Neuronal stem cell (in vitro differentiated cells): ENCODE results near the gene FMN2.

Experiments used
- DNase-seq: peaks from one replicate; pipeline ENCODE4 v3.0.0-alpha.2; 2013; ENCODE audit warnings: low spot score
- H2AFZ ChIP-seq: one replicate; pipeline ENCODE4 v1.6.1; 2013; ENCODE audit warnings: mild to moderate bottlenecking, low read length, inconsistent platforms
- H2AK5ac ChIP-seq: 2 replicates; pipeline ENCODE4 v1.6.1; 2013; ENCODE audit warnings: low read depth, mild to moderate bottlenecking, inconsistent platforms, low read length, moderate library complexity, mixed read lengths
- H2BK120ac ChIP-seq: 2 replicates; pipeline ENCODE4 v1.6.1; 2013; ENCODE audit warnings: low read depth, mild to moderate bottlenecking, inconsistent platforms, low read length, moderate library complexity, mixed read lengths
- H2BK12ac ChIP-seq: one replicate; pipeline ENCODE4 v1.6.1; 2013; ENCODE audit warnings: low read length, inconsistent platforms
- H2BK15ac ChIP-seq: 2 replicates; pipeline ENCODE4 v1.6.1; 2013; ENCODE audit warnings: mild to moderate bottlenecking, low read length, inconsistent platforms, mixed read lengths
- H2BK5ac ChIP-seq: one replicate; pipeline ENCODE4 v1.6.1; 2013; ENCODE audit warnings: inconsistent platforms, mild to moderate bottlenecking, low read length, moderate library complexity
- H3K14ac ChIP-seq: one replicate; pipeline ENCODE4 v1.6.1; 2013; ENCODE audit warnings: low read length, inconsistent platforms
- H3K18ac ChIP-seq: 2 replicates; pipeline ENCODE4 v1.6.1; 2013; ENCODE audit warnings: low read length, inconsistent platforms
- H3K23ac ChIP-seq: 2 replicates; pipeline ENCODE4 v1.6.1; 2013; ENCODE audit warnings: low read depth, mild to moderate bottlenecking, mixed read lengths, low read length, inconsistent platforms; ENCODE audit not compliant: poor library complexity
- H3K27ac ChIP-seq: replicated peaks from 3 replicates; pipeline ENCODE4 v1.5.1; 2013; ENCODE audit warnings: low read length, inconsistent platforms
- H3K27me3 ChIP-seq, 3 experiments: 2 replicates each; pipeline ENCODE4 v1.6.1; 2013; ENCODE audit warnings: low read length in 3 of 3, mild to moderate bottlenecking in 2 of 3, inconsistent platforms in 1 of 3, low read depth in 1 of 3, mixed read lengths in 1 of 3, moderate library complexity in 1 of 3; ENCODE audit not compliant: control insufficient read depth in 3 of 3, insufficient read depth in 3 of 3
- H3K36me3 ChIP-seq, 2 donors: replicated peaks in 1 of 2; 2 replicates each; pipeline ENCODE4 v1.6.1; 2013; ENCODE audit warnings: low read length in 2 of 2; ENCODE audit not compliant: control insufficient read depth in 2 of 2, insufficient read depth in 2 of 2
- H3K4ac ChIP-seq: 2 replicates; pipeline ENCODE4 v1.6.1; 2013; ENCODE audit warnings: inconsistent platforms, mild to moderate bottlenecking, low read length, moderate library complexity
- H3K4me1 ChIP-seq, 2 donors: 1 replicate in 1 of 2; 2 replicates in 1 of 2; pipeline ENCODE4 v1.6.1; 2013; ENCODE audit warnings: low read length in 2 of 2, low read depth in 1 of 2; ENCODE audit not compliant: control insufficient read depth in 2 of 2, insufficient read depth in 1 of 2
- H3K4me2 ChIP-seq: one replicate; pipeline ENCODE4 v1.6.1; 2013; ENCODE audit warnings: mild to moderate bottlenecking, low read length, inconsistent platforms; ENCODE audit not compliant: insufficient read depth, poor library complexity, severe bottlenecking
- H3K4me3 ChIP-seq, 2 donors: 2 replicates each; pipeline ENCODE4 v1.5.1; 2013; ENCODE audit warnings: low read length in 2 of 2, mild to moderate bottlenecking in 2 of 2, inconsistent platforms in 1 of 2, moderate library complexity in 1 of 2
- H3K79me1 ChIP-seq: one replicate; pipeline ENCODE4 v1.6.1; 2013; ENCODE audit warnings: low read depth, mild to moderate bottlenecking, inconsistent platforms, low read length, moderate library complexity
- H3K9ac ChIP-seq: one replicate; pipeline ENCODE4 v1.6.1; 2013; ENCODE audit warnings: mild to moderate bottlenecking, low read depth, low read length, inconsistent platforms; ENCODE audit not compliant: poor library complexity
- H3K9me3 ChIP-seq, 2 donors: replicated peaks in 1 of 2; 2 replicates each; pipeline versions ENCODE3 to v1.6.1; 2013; ENCODE audit warnings: low read length in 2 of 2, mild to moderate bottlenecking in 2 of 2, inconsistent platforms in 1 of 2, low read depth in 1 of 2, mixed read lengths in 1 of 2, moderate library complexity in 1 of 2; ENCODE audit not compliant: control insufficient read depth in 2 of 2, insufficient read depth in 1 of 2
- H4K8ac ChIP-seq: one replicate; pipeline ENCODE4 v1.6.1; 2013; ENCODE audit warnings: low read depth, mild to moderate bottlenecking, inconsistent platforms, low read length, moderate library complexity
- H4K91ac ChIP-seq: one replicate; pipeline ENCODE4 v1.6.1; 2013; ENCODE audit warnings: low read length, low read depth, mild to moderate bottlenecking, inconsistent platforms; ENCODE audit not compliant: poor library complexity
- WGBS, 2 donors: extraction: QIAGEN DNeasy Blood & Tissue Kit; methylation state at CpG; one replicate each; pipeline ENCODE4 v1.1.7; 2013; ENCODE audit warnings: missing lambda C conversion rate in 2 of 2, mixed read lengths in 1 of 2; ENCODE audit not compliant: insufficient read length in 2 of 2, insufficient replicate concordance in 1 of 2; ENCODE audit errors: extremely low coverage in 2 of 2; 5-methylcytosine and 5-hydroxymethylcytosine counted together

The FMN2 gene

DNA sequence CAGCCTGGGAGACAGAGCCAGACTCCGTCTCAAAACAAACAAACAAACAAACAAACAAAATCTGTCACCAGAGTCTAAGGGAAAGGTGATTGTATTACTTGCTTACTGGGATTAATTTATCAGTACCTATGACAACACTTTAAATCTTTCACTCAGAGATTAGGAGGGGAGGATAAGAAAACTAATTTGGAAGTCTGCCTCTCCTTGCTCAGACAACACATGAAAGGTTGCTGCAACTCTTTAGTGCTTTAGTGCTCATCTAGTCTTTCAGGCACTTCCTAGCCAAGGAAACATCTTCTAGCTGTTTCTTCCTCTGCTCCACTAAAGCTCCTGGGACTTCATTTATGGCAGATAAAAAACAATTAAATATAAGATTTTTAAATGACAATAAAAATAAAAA is 7.3 kb upstream of the FMN2 start:
- no peak overlapping the region for H3K23ac ChIP-seq
- no peaks in the 10 kb centered on the region for H3K9me3 ChIP-seq
- no peak overlapping the region for H2BK5ac ChIP-seq
- H3K27me3 ChIP-seq = no peaks in the 10 kb centered on the region
- H2BK15ac ChIP-seq = no peak overlapping the region
- H2AK5ac ChIP-seq = no peak overlapping the region
- H3K36me3 ChIP-seq = no peaks in the 10 kb centered on the region
- H2AFZ ChIP-seq = no peak overlapping the region
- H2BK12ac ChIP-seq = no peak overlapping the region
- no peak overlapping the region for H2BK120ac ChIP-seq
- H3K27ac ChIP-seq = no peak overlapping the region
- no peak for DNase-seq
- H3K18ac ChIP-seq = no peak overlapping the region
- H3K4me2 ChIP-seq = no peak overlapping the region
- no peak overlapping the region for H3K4ac ChIP-seq
- H3K79me1 ChIP-seq = no peaks in the 10 kb centered on the region
- H3K4me3 ChIP-seq = no peak overlapping the region
- no peak overlapping the region for H3K14ac ChIP-seq
- H4K91ac ChIP-seq = no peak overlapping the region
- no peak overlapping the region for H4K8ac ChIP-seq
- H3K4me1 ChIP-seq = peaks cover 2 to 9% of the 10 kb centered on the region in 2 donors
- no peak overlapping the region for H3K9ac ChIP-seq
- WGBS, 2 donors = no CpG with 5 or more reads among the region's 1 CpG

DNA sequence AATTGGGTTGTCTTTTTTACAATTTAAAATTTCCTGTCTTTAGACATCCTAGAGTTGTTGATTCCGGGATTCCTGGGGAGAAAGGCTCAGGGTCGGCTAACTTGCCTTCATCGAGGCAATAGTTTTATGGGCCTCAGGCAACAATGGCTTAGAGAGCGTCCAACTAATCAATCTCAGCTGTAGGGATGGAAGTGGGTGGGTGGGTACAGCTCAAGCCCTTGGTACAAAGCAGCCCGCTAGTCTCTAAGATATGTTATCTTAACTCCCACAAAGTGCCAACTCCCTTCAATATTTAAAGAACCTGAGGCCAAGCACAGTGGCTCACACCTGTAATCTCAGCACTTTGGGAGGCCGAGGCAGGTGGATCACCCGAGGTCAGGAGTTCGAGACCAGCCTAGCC is 6.9 kb upstream of the FMN2 start:
- no peak overlapping the region for H3K4ac ChIP-seq
- H4K91ac ChIP-seq = no peak overlapping the region
- no peaks in the 10 kb centered on the region for H3K9me3 ChIP-seq
- no peak overlapping the region for H2BK120ac ChIP-seq
- H2BK15ac ChIP-seq = no peak overlapping the region
- no peak overlapping the region for H2BK12ac ChIP-seq
- H3K4me1 ChIP-seq = peaks cover 2 to 13% of the 10 kb centered on the region in 2 donors
- no peaks in the 10 kb centered on the region for H3K36me3 ChIP-seq
- H2AK5ac ChIP-seq = no peak overlapping the region
- no peak overlapping the region for H3K18ac ChIP-seq
- H3K9ac ChIP-seq = no peak overlapping the region
- H4K8ac ChIP-seq = no peak overlapping the region
- H2BK5ac ChIP-seq = no peak overlapping the region
- DNase-seq = no peak
- H3K4me3 ChIP-seq = no peak overlapping the region
- H2AFZ ChIP-seq = no peak overlapping the region
- no peaks in the 10 kb centered on the region for H3K27me3 ChIP-seq
- no CpG with 5 or more reads among the region's 8 CpGs for WGBS, 2 donors
- no peak overlapping the region for H3K27ac ChIP-seq
- H3K79me1 ChIP-seq = no peaks in the 10 kb centered on the region
- H3K14ac ChIP-seq = no peak overlapping the region
- H3K23ac ChIP-seq = no peak overlapping the region
- H3K4me2 ChIP-seq = no peak overlapping the region

DNA sequence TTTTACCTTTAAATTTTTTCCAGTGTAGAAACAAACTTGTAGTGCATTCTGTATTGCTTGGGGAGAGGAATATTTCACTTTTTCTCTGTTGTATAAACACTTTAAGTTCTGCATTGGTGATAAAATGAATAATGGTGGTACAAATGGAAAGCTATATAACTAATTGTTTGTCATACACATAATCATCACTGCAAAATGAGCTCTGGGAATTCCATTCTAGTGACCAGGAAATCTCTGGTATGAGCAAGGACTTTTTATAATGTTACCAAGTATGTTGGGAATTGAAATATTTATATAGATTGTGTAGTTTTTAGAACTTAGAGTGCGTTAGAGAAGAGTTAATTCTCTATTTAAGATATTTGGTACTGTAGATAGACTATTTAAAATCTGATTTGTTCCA is 5.0 kb upstream of the FMN2 start:
- no peak overlapping the region for H3K4me3 ChIP-seq
- peaks cover 2 to 20% of the 10 kb centered on the region in 2 donors for H3K4me1 ChIP-seq
- H2BK15ac ChIP-seq = no peak overlapping the region
- H3K23ac ChIP-seq = no peak overlapping the region
- 100% methylated on average over 1 of the region's 1 CpG; no CpG with 5 or more reads in 1 of the 2 donors for WGBS, 2 donors
- H4K8ac ChIP-seq = no peak overlapping the region
- no peaks in the 10 kb centered on the region for H3K9me3 ChIP-seq
- H4K91ac ChIP-seq = no peak overlapping the region
- H2AK5ac ChIP-seq = no peak overlapping the region
- H3K9ac ChIP-seq = no peak overlapping the region
- no peak overlapping the region for H3K18ac ChIP-seq
- no peak overlapping the region for H3K27ac ChIP-seq
- no peaks in the 10 kb centered on the region for H3K27me3 ChIP-seq
- no peak overlapping the region for H2BK120ac ChIP-seq
- H2BK12ac ChIP-seq = no peak overlapping the region
- H2AFZ ChIP-seq = no peak overlapping the region
- no peak overlapping the region for H3K4ac ChIP-seq
- H3K36me3 ChIP-seq = no peaks in the 10 kb centered on the region
- DNase-seq = no peak
- H3K4me2 ChIP-seq = no peak overlapping the region
- no peak overlapping the region for H3K14ac ChIP-seq
- no peaks in the 10 kb centered on the region for H3K79me1 ChIP-seq
- no peak overlapping the region for H2BK5ac ChIP-seq

- Histone ChIP-seq H2BK5ac (no peak overlapping the region), H2AK5ac (no peak overlapping the region), H4K91ac (no peak overlapping the region), H2BK15ac (no peak overlapping the region), H3K27ac (no peak overlapping the region), H3K9me3 (no peaks in the 10 kb centered on the region), H2BK120ac (no peak overlapping the region), H3K4ac (no peak overlapping the region), H2BK12ac (no peak overlapping the region), H4K8ac (no peak overlapping the region), H3K79me1 (peaks cover 2% of the 10 kb centered on the region), H3K4me1 (peaks cover 7 to 21% of the 10 kb centered on the region in 2 donors), H3K9ac (no peak overlapping the region), H3K14ac (no peak overlapping the region), H3K23ac (no peak overlapping the region), H3K18ac (no peak overlapping the region), H3K27me3 (peaks cover 0 to 9% (median 0%) of the 10 kb centered on the region in 3 experiments), H3K4me3 (peak overlapping the region in 1 of 2 donors; percentile 0), H2AFZ (peak overlapping the region; percentile 64), H3K36me3 (peaks cover 0 to 3% of the 10 kb centered on the region in 2 donors), H3K4me2 (no peak overlapping the region)
- WGBS, 2 donors = no CpG with 5 or more reads among the region's 2 CpGs
- DNase-seq = no peak
Observed at GRCh38 chr1:240090014-240090413, 1.7 kb upstream of the FMN2 start.
